KOPT-K1 (cell line): ENCODE measurements around the gene SMC4.
A peak's percentile ranks its signal among the peaks of the same experiment; 100 is the strongest.

Experiments
- H3K27ac ChIP-seq: fragments of 200-600 bp; sonication (generic); 2 replicates; pipeline ENCODE4 v1.5.1; 2016; ENCODE audit warnings: antibody characterized with exemption, mild to moderate bottlenecking, low read depth, low read length; ENCODE audit not compliant: poor library complexity, severe bottlenecking
- H3K36me3 ChIP-seq: fragments of 200-600 bp; sonication (generic); 2 replicates; pipeline ENCODE4 v1.5.1; 2017; ENCODE audit warnings: antibody characterized with exemption, mild to moderate bottlenecking, low read length, moderate library complexity; ENCODE audit not compliant: insufficient read depth
- H3K9me3 ChIP-seq: fragments of 200-600 bp; sonication (generic); 2 replicates; pipeline ENCODE4 v1.5.1; 2017; ENCODE audit warnings: antibody characterized with exemption, low read length, mild to moderate bottlenecking; ENCODE audit not compliant: insufficient read depth, poor library complexity, severe bottlenecking

SMC4 gene

DNA sequence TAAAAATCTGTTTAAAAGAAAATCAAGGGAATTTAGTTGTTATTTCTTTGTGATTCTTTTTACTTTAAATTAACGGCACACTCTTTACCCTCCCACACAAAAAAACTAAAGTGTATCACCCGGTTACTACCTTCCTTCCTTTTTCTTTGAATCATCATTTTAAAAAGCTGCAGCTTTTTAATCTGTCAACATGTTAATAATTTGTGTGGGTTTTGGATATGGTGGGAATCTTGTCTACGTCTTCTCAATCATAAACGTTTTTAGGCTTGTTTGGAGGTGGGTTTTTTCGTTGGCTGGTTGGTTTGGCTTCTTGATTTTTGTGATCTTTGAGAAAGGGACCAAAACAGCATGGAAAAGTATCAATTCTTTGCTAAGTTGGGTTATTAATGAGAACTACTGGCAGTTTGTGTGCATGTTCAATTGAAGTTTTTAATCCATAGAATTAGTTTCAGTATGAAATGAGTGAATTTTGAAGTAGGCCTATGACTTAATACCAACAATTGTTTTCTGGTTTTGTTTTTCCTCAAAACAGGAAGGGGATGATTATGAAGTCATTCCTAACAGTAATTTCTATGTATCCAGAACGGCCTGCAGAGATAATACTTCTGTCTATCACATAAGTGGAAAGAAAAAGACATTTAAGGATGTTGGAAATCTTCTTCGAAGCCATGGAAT, 4.5 kb downstream of the SMC4 start:
- peak overlapping the region; percentile 1 for H3K27ac ChIP-seq
- H3K9me3 ChIP-seq: no peaks in the 10 kb centered on the region
- peaks cover 88% of the 10 kb centered on the region for H3K36me3 ChIP-seq

DNA sequence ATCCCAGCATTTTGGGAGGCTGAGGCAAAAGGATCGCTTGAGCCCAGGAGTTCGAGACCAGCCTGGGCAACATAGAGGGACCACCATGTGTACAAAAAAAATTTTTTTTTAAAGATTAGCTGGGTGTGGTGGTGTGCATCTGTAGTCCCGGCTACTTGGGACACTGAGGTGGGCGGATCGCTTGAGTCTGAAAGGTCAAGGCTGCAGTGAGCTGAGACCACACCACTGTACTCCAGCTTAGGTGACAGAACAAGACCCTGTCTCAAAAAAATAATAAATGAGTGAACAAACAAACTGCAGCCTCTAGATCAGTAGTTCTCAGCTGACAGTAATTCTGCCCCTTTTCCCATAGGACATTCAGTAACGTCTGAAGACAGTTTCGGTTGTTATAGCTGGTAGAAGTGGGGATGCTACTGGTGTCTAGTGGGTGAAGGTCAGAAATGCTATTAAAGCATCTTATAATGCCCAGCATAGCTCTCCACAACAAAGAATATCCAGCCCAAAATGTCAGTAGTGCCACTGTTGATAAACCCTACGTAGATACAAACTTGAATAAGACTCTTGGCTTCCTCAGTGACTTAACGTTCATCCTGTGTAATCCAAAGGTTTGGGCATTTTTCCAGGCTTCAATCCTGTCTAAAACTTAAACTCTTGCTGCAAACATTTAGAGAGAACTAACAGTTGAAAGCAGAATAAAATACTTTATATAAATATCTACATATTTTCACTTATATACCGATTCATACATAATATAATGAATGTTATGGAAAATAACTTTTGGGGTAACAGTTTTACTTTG, 10.6 kb downstream of the SMC4 start:
- Histone ChIP-seq H3K27ac (no peak overlapping the region), H3K36me3 (peaks cover 98% of the 10 kb centered on the region), H3K9me3 (no peaks in the 10 kb centered on the region)

DNA sequence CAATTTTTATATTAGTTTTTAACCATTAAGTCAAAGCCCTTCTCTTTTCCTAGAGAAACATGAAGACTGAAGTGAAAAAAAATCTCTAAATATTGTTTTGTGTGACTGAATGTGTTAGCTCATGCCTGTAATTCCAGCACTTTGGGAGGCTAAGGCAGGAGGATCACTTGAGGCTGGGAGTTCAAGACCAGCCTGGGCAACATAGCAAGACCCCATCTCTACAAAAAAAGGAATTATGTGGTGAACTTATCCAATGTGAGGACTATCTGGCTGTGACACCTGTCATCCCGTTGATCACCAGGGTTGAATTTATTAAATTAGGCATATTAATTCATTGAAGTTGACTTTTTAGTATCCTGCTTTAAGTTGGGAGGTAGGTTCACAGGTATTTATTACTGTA, 13.0 kb downstream of the SMC4 start:
- H3K9me3 ChIP-seq: no peaks in the 10 kb centered on the region
- peaks cover 98% of the 10 kb centered on the region for H3K36me3 ChIP-seq
- no peak overlapping the region for H3K27ac ChIP-seq

DNA sequence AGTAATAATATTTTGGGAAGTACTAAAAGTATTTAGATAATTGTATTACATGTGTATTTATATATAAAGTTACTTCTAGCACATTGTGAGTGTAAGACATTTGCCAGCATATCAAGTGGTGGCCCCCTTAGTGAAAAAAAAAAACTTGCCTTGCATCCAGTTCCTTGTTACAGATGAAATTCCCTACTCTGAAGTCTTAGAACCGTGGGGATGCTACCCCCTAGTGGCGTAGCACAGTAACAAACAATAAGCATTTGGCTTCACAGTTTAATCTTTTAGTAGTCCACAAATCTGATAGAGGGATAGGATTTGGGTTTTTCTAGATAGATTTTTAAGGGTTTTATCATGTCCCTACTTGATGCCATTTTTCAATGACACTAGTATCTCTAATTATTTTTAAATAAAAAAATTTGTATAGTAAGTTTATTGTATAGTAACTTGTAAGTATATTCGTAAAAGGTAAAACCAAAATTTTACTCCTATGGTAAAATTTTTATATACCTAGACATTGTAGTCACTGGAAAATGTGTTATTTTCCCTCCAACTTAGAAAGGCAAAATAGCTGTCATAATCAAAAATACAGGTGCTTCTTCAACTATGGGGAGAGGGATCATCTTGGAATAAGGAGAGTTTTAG, 14.3 kb downstream of the SMC4 start:
- Histone ChIP-seq H3K9me3 (no peaks in the 10 kb centered on the region), H3K36me3 (peaks cover 99% of the 10 kb centered on the region), H3K27ac (no peak overlapping the region)

DNA sequence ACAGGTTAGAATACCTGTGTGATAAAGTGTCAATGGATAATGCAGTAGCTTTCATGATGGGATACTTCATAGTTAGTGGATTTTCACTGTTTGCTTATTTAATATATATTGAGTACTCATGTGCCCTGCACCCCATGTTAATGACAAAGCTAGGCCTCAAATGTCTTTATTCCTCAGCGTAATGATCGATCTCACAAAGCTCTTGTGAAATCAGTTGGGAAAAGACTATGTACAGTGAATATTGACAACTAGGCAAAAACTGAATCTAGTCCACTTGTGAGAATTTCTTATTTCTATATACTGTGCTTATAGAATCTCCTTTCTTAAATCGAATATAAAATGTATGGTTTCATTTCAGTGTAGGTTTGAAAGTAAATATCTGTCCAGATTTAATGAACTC, 17.9 kb downstream of the SMC4 start:
- H3K9me3 ChIP-seq: no peaks in the 10 kb centered on the region
- H3K27ac ChIP-seq: no peak overlapping the region
- peaks cover 100% of the 10 kb centered on the region for H3K36me3 ChIP-seq

DNA sequence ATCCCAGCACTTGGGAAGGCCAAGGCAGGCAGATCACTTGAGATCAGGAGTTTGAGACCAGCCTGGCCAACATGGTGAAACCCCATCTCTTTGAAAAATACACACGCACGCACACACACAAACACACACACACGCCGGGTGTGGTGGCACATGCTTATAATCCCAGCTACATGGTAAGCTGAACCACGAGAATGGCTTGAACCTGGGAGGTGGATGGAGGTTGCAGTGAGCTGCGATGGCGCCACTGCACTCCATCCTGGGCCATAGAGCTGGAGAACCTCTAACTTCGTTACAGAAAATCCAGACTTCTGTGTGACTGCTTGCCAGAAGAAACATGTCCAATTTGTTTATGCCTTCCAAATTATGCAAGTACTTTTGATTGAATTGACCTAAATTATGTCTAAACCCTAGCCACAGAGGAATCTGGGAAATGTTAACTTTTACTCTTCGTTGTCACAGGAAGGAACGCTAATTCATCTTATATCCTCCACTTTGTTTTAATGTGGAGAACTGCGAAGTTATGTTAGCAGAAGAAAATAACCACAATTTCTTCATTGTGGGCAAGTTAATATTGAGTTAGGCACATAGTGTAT, 28.5 kb downstream of the SMC4 start:
- Histone ChIP-seq H3K36me3 (peaks cover 100% of the 10 kb centered on the region), H3K9me3 (no peaks in the 10 kb centered on the region)

DNA sequence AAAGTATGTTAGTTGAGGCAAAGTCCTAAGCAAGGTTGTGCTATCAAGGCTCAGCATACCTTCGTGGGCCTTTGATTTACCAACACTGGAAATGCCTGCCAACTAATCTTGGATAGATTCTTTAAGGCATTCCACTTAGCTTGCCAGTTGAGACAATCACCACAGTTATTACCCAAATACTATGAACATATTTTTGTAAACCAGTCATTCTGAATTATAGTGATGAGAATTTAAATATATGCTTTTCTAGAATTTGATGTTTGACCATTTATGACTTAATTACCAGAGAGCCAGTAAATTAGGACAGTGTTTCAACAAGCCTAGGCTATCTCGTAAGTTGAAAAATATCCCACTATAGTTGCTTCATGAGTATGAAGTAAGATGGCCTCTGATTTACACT, 34.6 kb downstream of the SMC4 start:
- Histone ChIP-seq H3K27ac (no peak overlapping the region), H3K36me3 (peaks cover 100% of the 10 kb centered on the region), H3K9me3 (no peaks in the 10 kb centered on the region)

More for the DNA sequence above, 28.5 kb downstream of the SMC4 start:
- H3K27ac ChIP-seq: no peak overlapping the region

DNA sequence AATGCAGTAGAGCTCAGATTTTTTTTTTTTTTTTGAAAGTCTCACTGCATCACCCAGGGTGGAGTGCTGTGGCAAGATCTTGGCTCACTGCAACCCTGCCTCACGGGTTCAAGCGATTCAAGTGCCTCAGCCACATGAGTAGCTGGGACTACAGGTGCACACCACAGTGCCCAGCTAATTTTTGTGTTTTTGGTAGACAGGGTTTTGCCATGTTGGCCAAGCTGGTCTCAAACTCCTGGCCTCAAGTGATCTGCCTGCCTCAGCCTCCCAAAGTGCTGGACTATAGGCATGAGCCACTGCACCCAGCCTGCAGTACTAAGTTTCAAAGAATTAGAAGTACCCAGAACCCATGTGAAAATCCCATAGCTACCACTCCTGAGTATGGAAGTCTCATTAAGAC, 35.6 kb downstream of the SMC4 start:
- peaks cover 99% of the 10 kb centered on the region for H3K36me3 ChIP-seq
- no peak overlapping the region for H3K27ac ChIP-seq
- no peaks in the 10 kb centered on the region for H3K9me3 ChIP-seq

DNA sequence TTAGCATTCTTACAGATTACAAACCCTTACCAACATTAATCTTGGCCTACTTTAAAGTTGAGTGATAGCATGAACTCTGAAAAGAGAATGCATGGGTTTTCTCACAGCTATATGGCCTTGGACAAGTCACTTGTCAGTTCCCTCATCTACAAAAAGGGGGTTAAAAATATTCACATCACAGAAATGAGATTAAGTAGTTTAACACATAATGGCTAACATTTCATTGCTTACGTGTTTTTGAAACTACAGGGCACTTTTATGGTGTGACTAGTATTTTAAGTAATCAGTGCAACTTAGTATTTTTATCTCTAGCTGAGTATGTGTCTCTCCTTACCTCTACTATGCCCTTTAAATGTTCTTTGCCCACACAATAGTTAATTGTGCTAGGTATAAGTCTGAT, 36.3 kb downstream of the SMC4 start:
- Histone ChIP-seq H3K9me3 (no peaks in the 10 kb centered on the region), H3K27ac (no peak overlapping the region), H3K36me3 (peaks cover 99% of the 10 kb centered on the region)

DNA sequence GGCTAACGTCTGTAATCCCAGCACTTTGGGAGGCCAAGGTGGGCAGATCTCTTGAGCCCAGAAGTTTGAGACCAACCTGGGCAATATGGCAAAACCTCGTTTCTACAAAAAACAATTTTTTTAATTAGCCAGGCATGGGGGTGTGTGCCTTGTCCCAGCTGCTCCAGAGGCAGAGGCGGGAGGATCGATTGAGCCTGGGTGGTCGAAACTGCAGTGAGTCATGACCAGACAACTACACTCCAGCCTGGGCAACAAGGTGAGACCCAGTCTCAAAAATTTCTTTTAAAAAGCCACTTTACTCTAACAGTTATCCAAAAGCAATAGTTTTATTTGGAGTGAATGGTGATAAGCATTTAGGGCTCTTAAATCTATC, 37.6 kb downstream of the SMC4 start:
- H3K36me3 ChIP-seq: peaks cover 87% of the 10 kb centered on the region
- H3K9me3 ChIP-seq: no peaks in the 10 kb centered on the region
- no peak overlapping the region for H3K27ac ChIP-seq

DNA sequence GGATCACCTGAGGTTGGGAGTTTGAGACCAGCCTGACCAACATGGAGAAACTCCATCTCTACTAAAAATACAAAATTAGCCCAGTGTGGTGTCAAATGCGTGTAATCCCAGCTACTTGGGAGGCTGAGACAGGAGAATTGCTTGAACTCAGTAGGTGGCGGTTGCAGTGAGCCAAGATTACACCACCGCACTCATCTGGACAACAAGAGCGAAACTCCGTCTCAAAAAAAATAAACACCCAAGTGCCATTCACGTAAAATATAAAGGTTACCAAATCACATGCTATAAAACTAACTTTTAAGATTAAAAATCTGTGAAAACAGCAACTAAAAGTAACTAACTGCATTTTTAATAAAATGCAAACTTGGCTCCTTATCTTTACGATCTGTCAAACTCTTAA, 41.2 kb downstream of the SMC4 start:
- H3K27ac ChIP-seq: no peak overlapping the region
- no peaks in the 10 kb centered on the region for H3K9me3 ChIP-seq

DNA sequence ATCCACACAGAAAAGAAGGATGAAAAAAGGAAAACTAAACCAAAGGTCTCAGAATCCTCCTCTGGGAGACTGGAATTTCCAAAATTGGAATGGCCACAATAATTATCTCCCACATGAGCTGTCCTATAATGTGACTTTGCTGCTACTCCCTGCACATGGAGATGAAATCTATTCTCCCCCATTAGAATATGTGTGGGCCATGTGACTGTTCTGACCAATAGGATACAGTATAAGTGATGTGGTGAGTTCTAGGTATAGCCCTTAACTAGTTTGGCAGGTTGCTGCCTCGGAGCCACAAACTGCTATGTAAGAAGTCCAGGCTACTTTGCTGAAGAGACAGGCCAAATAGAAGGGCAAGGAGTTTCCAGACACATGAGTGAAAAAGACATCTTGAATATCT, 45.0 kb downstream of the SMC4 start:
- Histone ChIP-seq H3K27ac (no peak overlapping the region), H3K36me3 (peaks cover 44% of the 10 kb centered on the region), H3K9me3 (no peaks in the 10 kb centered on the region)

More for the DNA sequence above, 41.2 kb downstream of the SMC4 start:
- peaks cover 76% of the 10 kb centered on the region for H3K36me3 ChIP-seq

DNA sequence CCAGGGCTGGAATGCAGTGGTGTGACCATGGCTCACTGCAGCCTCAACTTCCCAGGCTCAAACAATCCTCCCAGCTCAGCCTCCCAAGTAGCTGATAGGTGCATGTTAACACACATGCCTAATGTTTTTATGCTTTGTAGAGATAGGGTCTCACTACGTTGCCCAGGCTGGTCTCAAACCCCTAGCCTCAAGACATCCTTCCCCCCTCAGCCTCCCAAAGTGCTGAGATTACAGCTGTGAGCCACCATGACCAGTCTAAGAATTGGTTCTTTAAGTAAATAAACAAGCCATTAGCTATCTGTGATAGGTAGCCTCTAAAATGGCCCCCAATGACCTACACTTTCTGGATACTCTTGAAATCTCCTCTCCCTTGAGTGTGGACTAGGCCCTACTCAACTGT, 46.4 kb downstream of the SMC4 start:
- Histone ChIP-seq H3K9me3 (no peaks in the 10 kb centered on the region), H3K36me3 (peaks cover 31% of the 10 kb centered on the region; the same call in 1 of the 2 replicates), H3K27ac (no peak overlapping the region)

DNA sequence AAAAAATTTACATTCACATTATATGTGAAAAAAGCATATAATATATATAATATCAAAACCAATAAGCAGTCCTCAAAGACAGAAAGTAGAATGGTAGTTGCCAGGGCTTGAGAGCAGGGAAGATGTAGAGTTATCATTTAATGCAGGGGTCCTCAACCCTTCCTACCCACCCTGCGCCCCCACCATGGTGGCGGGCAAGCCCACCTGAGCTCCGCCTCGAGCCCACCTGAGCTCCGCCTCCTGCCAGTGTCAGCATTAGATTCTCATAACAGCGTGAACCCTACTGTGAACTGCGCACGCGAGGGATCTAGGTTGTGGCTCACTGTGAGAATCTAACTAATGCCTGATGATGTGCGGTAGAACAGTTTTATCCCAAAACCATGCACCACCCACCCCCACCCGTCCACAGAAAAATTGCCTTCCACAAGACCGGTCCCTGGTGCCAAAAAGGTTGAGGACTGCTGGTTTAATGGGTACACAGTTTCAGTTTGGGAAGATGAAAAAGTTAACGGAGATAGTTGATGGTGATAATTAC, 47.1 kb downstream of the SMC4 start:
- Histone ChIP-seq H3K9me3 (no peaks in the 10 kb centered on the region), H3K36me3 (peaks cover 30% of the 10 kb centered on the region; the same call in 1 of the 2 replicates), H3K27ac (no peak overlapping the region)

DNA sequence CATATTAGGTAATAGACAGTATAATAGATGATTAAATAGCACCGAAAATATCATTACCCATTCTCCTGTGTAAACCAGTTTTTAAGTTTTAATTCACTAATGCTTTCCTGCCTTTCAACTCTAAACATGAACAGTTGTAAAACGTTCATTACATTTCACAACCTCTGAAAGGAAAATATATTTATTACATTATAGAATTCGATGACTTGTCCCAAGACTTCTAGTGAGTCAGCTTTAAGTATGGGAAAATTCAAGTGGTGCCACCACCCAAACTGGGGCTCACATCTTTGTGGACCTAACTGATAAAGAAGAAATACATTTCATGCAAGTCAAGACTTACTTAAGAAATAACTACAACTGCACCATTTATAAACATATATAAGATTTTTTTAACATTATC, 48.1 kb downstream of the SMC4 start:
- no peaks in the 10 kb centered on the region for H3K9me3 ChIP-seq
- H3K36me3 ChIP-seq: peaks cover 26% of the 10 kb centered on the region; the same call in 1 of the 2 replicates
- H3K27ac ChIP-seq: no peak overlapping the region
